ENCODE measurements around the gene TBL2.

Gene TBL2

GRCh38 chr7:73578342-73579128 is at the start of gene TBL2:
TBL2 (minus strand) TSS chr7:73578579; CDS start chr7:73578549, 30 bp downstream.
- TF ChIP-seq CTCF (conservative IDR thresholded peaks at IDR 0.05; ENCODE audit: low read depth, low read length) = no peak
- DNase-seq (ENCODE audit: low read depth) = peak; percentile 90
- peak within 1 kb of the TSS; percentile 83 for H3K4me3 ChIP-seq (ENCODE audit: low read length)

- DNase-seq (ENCODE audit: low read depth) = no peak
- TF ChIP-seq CTCF (conservative IDR thresholded peaks at IDR 0.05; ENCODE audit: low read depth, low read length) = peak; percentile 9
- no peak overlapping the region for H3K4me3 ChIP-seq (ENCODE audit: low read length)
Observed at GRCh38 chr7:73626814-73627213, 48.4 kb upstream of the TBL2 start.

- no peak overlapping the region for H3K4me3 ChIP-seq (ENCODE audit: low read length)
- DNase-seq (ENCODE audit: low read depth) = no peak
- no peak for TF ChIP-seq CTCF (conservative IDR thresholded peaks at IDR 0.05; ENCODE audit: low read depth, low read length)
Observed at GRCh38 chr7:73625276-73625675, 46.9 kb upstream of the TBL2 start.

- no peak for DNase-seq (ENCODE audit: low read depth)
- no peak overlapping the region for H3K4me3 ChIP-seq (ENCODE audit: low read length)
- no peak for TF ChIP-seq CTCF (conservative IDR thresholded peaks at IDR 0.05; ENCODE audit: low read depth, low read length)
Observed at GRCh38 chr7:73624669-73625001, 46.3 kb upstream of the TBL2 start.

GRCh38 chr7:73623798-73624668 is 45.7 kb upstream of the TBL2 start, which contains the start of gene MLXIPL:
MLXIPL (minus strand) TSS chr7:73624522; CDS start chr7:73624492, 30 bp downstream.
- TF ChIP-seq CTCF (conservative IDR thresholded peaks at IDR 0.05; ENCODE audit: low read depth, low read length) = no peak
- H3K4me3 ChIP-seq (ENCODE audit: low read length) = peak within 1 kb of the TSS; percentile 39
- DNase-seq (ENCODE audit: low read depth) = peak; percentile 14

GRCh38 chr7:73622909-73623797 is 44.8 kb upstream of the TBL2 start:
- TF ChIP-seq CTCF (conservative IDR thresholded peaks at IDR 0.05; ENCODE audit: low read depth, low read length) = no peak
- no peak for DNase-seq (ENCODE audit: low read depth)
- no peak overlapping the region for H3K4me3 ChIP-seq (ENCODE audit: low read length)

Data from retinal pigment epithelial cell (primary cell).